IMR-90 (cell line): ENCODE data around the gene FAM209A. TPM values are rescaled to one million over a fixed set of nuclear protein-coding genes. Genes with fewer than 3 reads are reported as not detected.

Experiments
- ATAC-seq: fragments of 200-7000 bp; cut with Tn5 transposase; 2 replicates; pipeline ENCODE4 v1.9.1; 2020; ENCODE audit warnings: low read depth, mild to moderate bottlenecking, moderate library complexity
- BruUV-seq: library from RNA; stranded (reverse); fragments of 400-500 nt; replicated peaks from 2 replicates; lab custom pipeline; 2021; lab: Mats Ljungman, UMichigan
- CTCF ChIA-PET: fragments of 300-600 bp; formaldehyde crosslinking; extraction: SDS; loops from one replicate; lab custom pipeline; 2021; ENCODE audit warnings: antibody characterized with exemption; lab: Yijun Ruan, JAX
- POLR2A ChIA-PET: fragments of 300-600 bp; sonication (Branson Sonifier 250); formaldehyde crosslinking; loops from one replicate; lab custom pipeline; 2022; ENCODE audit warnings: antibody characterized with exemption; ENCODE audit not compliant: unreplicated experiment; lab: Charles Lee
- DNase-seq: peaks from one replicate; pipeline ENCODE4 v3.0.0; 2013
- H2AFZ ChIP-seq: replicated peaks from 2 replicates; pipeline ENCODE3; 2013; ENCODE audit warnings: low read length, mild to moderate bottlenecking; ENCODE audit not compliant: poor library complexity
- H2AK5ac ChIP-seq: 2 replicates; pipeline ENCODE4 v1.6.1; 2013; ENCODE audit warnings: low read depth, low read length, inconsistent platforms
- H2AK9ac ChIP-seq: replicated peaks from 2 replicates; pipeline ENCODE3; 2013; ENCODE audit warnings: mild to moderate bottlenecking, low read depth, low read length, moderate library complexity; ENCODE audit not compliant: poor library complexity
- H2BK120ac ChIP-seq: 2 replicates; pipeline ENCODE4 v1.6.1; 2013; ENCODE audit warnings: low read depth, low read length, inconsistent platforms
- H2BK15ac ChIP-seq: 3 replicates; pipeline ENCODE4 v1.6.1; 2013; ENCODE audit warnings: low read depth, low read length, inconsistent platforms
- H2BK20ac ChIP-seq: 2 replicates; pipeline ENCODE4 v1.6.1; 2013; ENCODE audit warnings: low read depth, mild to moderate bottlenecking, inconsistent platforms, low read length, moderate library complexity
- H2BK5ac ChIP-seq: 2 replicates; pipeline ENCODE4 v1.6.1; 2013; ENCODE audit warnings: mild to moderate bottlenecking, low read depth, low read length, inconsistent platforms; ENCODE audit not compliant: poor library complexity, severe bottlenecking
- H3K14ac ChIP-seq: replicated peaks from 2 replicates; pipeline ENCODE4 v1.6.1; 2013; ENCODE audit warnings: low read depth, low read length, inconsistent platforms
- H3K18ac ChIP-seq: 2 replicates; pipeline ENCODE4 v1.6.1; 2013; ENCODE audit warnings: low read depth, low read length, control low read depth
- H3K23ac ChIP-seq: 2 replicates; pipeline ENCODE4 v1.6.1; 2013; ENCODE audit warnings: low read depth, low read length, inconsistent platforms
- H3K27ac ChIP-seq: 2 replicates; pipeline ENCODE4 v1.5.1; 2013; ENCODE audit warnings: mild to moderate bottlenecking, control low read depth, low read length; ENCODE audit not compliant: insufficient read depth
- H3K27me3 ChIP-seq: 2 replicates; pipeline ENCODE4 v1.6.1; 2013; ENCODE audit warnings: low read length; ENCODE audit not compliant: control insufficient read depth, insufficient read depth
- H3K36me3 ChIP-seq: 2 replicates; pipeline ENCODE4 v1.6.1; 2013; ENCODE audit warnings: low read length, mixed read lengths; ENCODE audit not compliant: control insufficient read depth, insufficient read depth
- H3K4ac ChIP-seq: 2 replicates; pipeline ENCODE4 v1.6.1; 2013; ENCODE audit warnings: low read depth, low read length, inconsistent platforms
- H3K4me1 ChIP-seq: 2 replicates; pipeline ENCODE4 v1.6.1; 2013; ENCODE audit warnings: low read length, mixed read lengths; ENCODE audit not compliant: control insufficient read depth, insufficient read depth
- H3K4me2 ChIP-seq: 2 replicates; pipeline ENCODE4 v1.6.1; 2013; ENCODE audit warnings: low read depth, mild to moderate bottlenecking, control low read depth, low read length, moderate library complexity
- H3K4me3 ChIP-seq: 2 replicates; pipeline ENCODE4 v1.5.1; 2013; ENCODE audit warnings: low read depth, mild to moderate bottlenecking, control low read depth, low read length, moderate library complexity; ENCODE audit not compliant: insufficient read depth
- H3K56ac ChIP-seq: 2 replicates; pipeline ENCODE4 v1.6.1; 2013; ENCODE audit warnings: low read length, inconsistent platforms; ENCODE audit not compliant: insufficient read depth; ENCODE audit errors: extremely low read depth
- H3K79me1 ChIP-seq, 2 experiments: 2 replicates each; pipeline ENCODE4 v1.6.1; 2013; ENCODE audit warnings: low read length in 2 of 2, inconsistent platforms in 1 of 2, low read depth in 1 of 2
- H3K9ac ChIP-seq: 2 replicates; pipeline ENCODE4 v1.6.1; 2013; ENCODE audit warnings: low read depth, low read length, control low read depth
- H3K9me1 ChIP-seq: 2 replicates; pipeline ENCODE4 v1.6.1; 2013; ENCODE audit warnings: low read length, inconsistent platforms; ENCODE audit not compliant: insufficient read depth
- H3K9me3 ChIP-seq: 2 replicates; pipeline ENCODE4 v1.6.1; 2013; ENCODE audit warnings: low read length; ENCODE audit not compliant: control insufficient read depth, insufficient read depth
- H4K20me1 ChIP-seq: 2 replicates; pipeline ENCODE4 v1.6.1; 2013; ENCODE audit warnings: low read length, inconsistent platforms; ENCODE audit not compliant: insufficient read depth
- H4K5ac ChIP-seq: 2 replicates; pipeline ENCODE4 v1.6.1; 2013; ENCODE audit warnings: mild to moderate bottlenecking, low read depth, low read length, control low read depth
- H4K8ac ChIP-seq, 2 experiments: 2 replicates each; pipeline ENCODE4 v1.6.1; 2013; ENCODE audit warnings: low read depth in 2 of 2, low read length in 2 of 2, control low read depth in 1 of 2, inconsistent platforms in 1 of 2
- H4K91ac ChIP-seq: 2 replicates; pipeline ENCODE4 v1.6.1; 2013; ENCODE audit warnings: low read depth, low read length, inconsistent platforms; ENCODE audit not compliant: insufficient read depth
- BHLHE40 ChIP-seq: fragments of 150-350 bp; IDR thresholded peaks from 2 replicates; pipeline ENCODE4 v1.6.1; 2016; ENCODE audit warnings: mild to moderate bottlenecking, low read depth, low read length
- CEBPB ChIP-seq: IDR thresholded peaks from 2 replicates; pipeline ENCODE4 v1.6.1; 2012; ENCODE audit warnings: low read depth, low read length, improper control_type of control experiment
- CHD1 ChIP-seq: IDR thresholded peaks from 2 replicates; pipeline ENCODE4 v1.6.1; 2012; ENCODE audit warnings: low read depth, low read length, improper control_type of control experiment
- CTCF ChIP-seq: conservative IDR thresholded peaks from 2 replicates; pipeline ENCODE4 v1.5.1; 2012; ENCODE audit warnings: mild to moderate bottlenecking, low read depth, low read length, improper control_type of control experiment
- ELK1 ChIP-seq: fragments of 150-350 bp; IDR thresholded peaks from 2 replicates; pipeline ENCODE4 v1.6.1; 2016; ENCODE audit warnings: low read depth, mild to moderate bottlenecking, low read length, moderate library complexity, borderline replicate concordance
- FOS ChIP-seq: fragments of 150-350 bp; IDR thresholded peaks from 2 replicates; pipeline ENCODE4 v1.6.1; 2016; ENCODE audit warnings: low read depth, low read length
- MAFK ChIP-seq: IDR thresholded peaks from 2 replicates; pipeline ENCODE4 v1.6.1; 2012; ENCODE audit warnings: low read depth, low read length, improper control_type of control experiment
- MAZ ChIP-seq: IDR thresholded peaks from 2 replicates; pipeline ENCODE4 v1.6.1; 2012; ENCODE audit warnings: low read depth, mild to moderate bottlenecking, low read length, improper control_type of control experiment, moderate library complexity, borderline replicate concordance
- MXI1 ChIP-seq: IDR thresholded peaks from 2 replicates; pipeline ENCODE4 v1.6.1; 2012; ENCODE audit warnings: low read depth, mild to moderate bottlenecking, low read length, moderate library complexity, borderline replicate concordance
- NFE2L2 ChIP-seq: fragments of 150-350 bp; IDR thresholded peaks from 2 replicates; pipeline ENCODE4 v1.6.1; 2016; ENCODE audit warnings: low read depth, mild to moderate bottlenecking, low read length
- POLR2A ChIP-seq: IDR thresholded peaks from 2 replicates; pipeline ENCODE4 v1.6.1; 2012; ENCODE audit warnings: mild to moderate bottlenecking, low read depth, low read length
- RCOR1 ChIP-seq: IDR thresholded peaks from 2 replicates; pipeline ENCODE4 v1.6.1; 2012; ENCODE audit warnings: mild to moderate bottlenecking, low read length, improper control_type of control experiment; ENCODE audit not compliant: insufficient replicate concordance
- RFX5 ChIP-seq: IDR thresholded peaks from 2 replicates; pipeline ENCODE4 v1.8.0; 2012; ENCODE audit warnings: low read depth, mild to moderate bottlenecking, low read length, moderate library complexity
- SMC3 ChIP-seq: fragments of 150-350 bp; IDR thresholded peaks from 2 replicates; pipeline ENCODE4 v1.6.1; 2016; ENCODE audit warnings: low read depth, mild to moderate bottlenecking, antibody characterized with exemption, low read length, moderate library complexity
- USF2 ChIP-seq: fragments of 150-350 bp; IDR thresholded peaks from 2 replicates; pipeline ENCODE4 v1.6.1; 2017; ENCODE audit warnings: mild to moderate bottlenecking, antibody characterized with exemption, low read length, low read depth
- WGBS, 2 experiments: methylation state at CpG; one replicate each; pipeline versions ENCODE4 v1.1.5 to v1.1.7; 2013; ENCODE audit warnings: missing lambda C conversion rate in 2 of 2; ENCODE audit not compliant: insufficient read length in 1 of 2; ENCODE audit errors: extremely low coverage in 2 of 2; 5-methylcytosine and 5-hydroxymethylcytosine counted together
- dilution Hi-C: fragments of 300-500 bp; cut with HindIII; formaldehyde crosslinking; loops from one replicate; pipeline ENCODE4 v1.14.3; 2018; ENCODE audit warnings: low sequenced_read_pairs; ENCODE audit not compliant: unreplicated experiment
- in situ Hi-C: fragments of 300-500 bp; cut with MboI; formaldehyde crosslinking; loops from 3 replicates; pipeline ENCODE4 v1.14.3; 2019; ENCODE audit warnings: low sequenced_read_pairs, inconsistent platforms, mixed read lengths
- intact Hi-C: fragments of 100-400 bp; cut with micrococcal nuclease; formaldehyde crosslinking; loops from 2 replicates; pipeline ENCODE4 v1.10.0; 2022
- polyA plus RNA-seq, 3 experiments: library from polyadenylated mRNA; depleted of rRNA; stranded (reverse); fragments of >200 nt; gene quantifications; 2 replicates each; pipeline ENCODE4 v1.2.3, GENCODE V29; 2012; ENCODE audit warnings: low replicate concordance in 1 of 3
- total RNA-seq: library from RNA; depleted of rRNA; stranded (reverse); fragments of >200 nt; gene quantifications from 2 replicates; pipeline ENCODE4 v1.2.3, GENCODE V29; 2012

Gene FAM209A
- total and polyA plus RNA-seq, 2 of the 4 experiments (the other 2 are of a cell fraction): 0.18 to 0.22 TPM

- H3K18ac ChIP-seq: no peak overlapping the region
- no CpG with 5 or more reads among the region's 1 CpG for WGBS, 2 experiments
- no peak overlapping the region for H2AFZ ChIP-seq
- intact Hi-C loops (no loop called here), dilution Hi-C loops (no loop called here), in situ Hi-C loops (no loop called here)
- H3K4me1 ChIP-seq: no peaks in the 10 kb centered on the region
- no peak overlapping the region for H2BK120ac ChIP-seq
- H2AK9ac ChIP-seq: no peak overlapping the region
- no peak overlapping the region for H3K56ac ChIP-seq
- no peak overlapping the region for H2BK15ac ChIP-seq
- H4K5ac ChIP-seq: no peak overlapping the region
- H3K9me1 ChIP-seq: no peaks in the 10 kb centered on the region
- H2BK5ac ChIP-seq: no peak overlapping the region
- H2BK20ac ChIP-seq: no peak overlapping the region
- BruUV-seq: no TSS peak
- no peak overlapping the region for H3K4me3 ChIP-seq
- no peak for DNase-seq
- no peaks in the 10 kb centered on the region for H3K27me3 ChIP-seq
- no peak overlapping the region for H3K27ac ChIP-seq
- H4K20me1 ChIP-seq: 0 out of 2 replicates have a peak, but pooled peaks cover 5% of the 10 kb centered on the region
- H3K4ac ChIP-seq: no peak overlapping the region
- no peak for ATAC-seq
- no peak overlapping the region for H3K4me2 ChIP-seq
- no peak overlapping the region for H3K14ac ChIP-seq
- H3K9me3 ChIP-seq: no peaks in the 10 kb centered on the region
- no peak overlapping the region for H2AK5ac ChIP-seq
- ChIA-PET CTCF (interaction anchor here (0.7 kb wide), 1 partner anchor 181 kb away, joined by 5 read pairs; no protein-coding TSS in a partner anchor), POLR2A (interaction anchor here (0.5 kb wide), 1 partner anchor 222 kb away, joined by 3 read pairs; no protein-coding TSS in a partner anchor)
- H3K9ac ChIP-seq: no peak overlapping the region
- no peak for TF ChIP-seq NFE2L2
- no peak for TF ChIP-seq CHD1
- no peak for TF ChIP-seq MAZ
- no peak for TF ChIP-seq RCOR1
- TF ChIP-seq SMC3: no peak
- no peak for TF ChIP-seq MXI1
- TF ChIP-seq POLR2A: no peak
- TF ChIP-seq CEBPB: no peak
- no peak for TF ChIP-seq BHLHE40
- no peak for TF ChIP-seq USF2
- TF ChIP-seq ELK1: no peak
- TF ChIP-seq FOS: no peak
- no peak for TF ChIP-seq RFX5
- no peak for TF ChIP-seq MAFK
- no peak for TF ChIP-seq CTCF
- peaks cover 21% of the 10 kb centered on the region for H3K36me3 ChIP-seq
- no peak overlapping the region for H4K91ac ChIP-seq
- no peak overlapping the region for H4K8ac ChIP-seq
- H3K23ac ChIP-seq: no peak overlapping the region
- H3K79me1 ChIP-seq: peaks cover 25 to 30% of the 10 kb centered on the region in 2 experiments
Observed at GRCh38 chr20:56501116-56501515, 23.4 kb upstream of the FAM209A start.
